Peyer's patch (tissue), 4 donors: Measurements from ENCODE around the gene TICRR. TPM values are rescaled to one million over a fixed set of nuclear protein-coding genes. Genes with fewer than 3 reads are reported as not detected.

Experiments
- DNase-seq, 3 donors: peaks; one replicate each; pipeline ENCODE4 v3.0.0-alpha.2; 2017 to 2019
- H3K27ac ChIP-seq, 4 donors: fragments of 200-600 bp; sonication (generic); one replicate each; pipeline ENCODE4 v1.5.1; 2016 to 2019
- H3K27me3 ChIP-seq, 2 donors: fragments of 200-600 bp; sonication (generic); one replicate each; pipeline ENCODE4 v1.5.1; 2019
- H3K36me3 ChIP-seq, 3 donors: fragments of 200-600 bp; sonication (generic); one replicate each; pipeline ENCODE4 v1.5.1; 2016 to 2019
- H3K4me1 ChIP-seq, 4 donors: fragments of 200-600 bp; sonication (generic); one replicate each; pipeline ENCODE4 v1.5.1; 2016 to 2019
- H3K4me3 ChIP-seq, 4 donors: fragments of 200-600 bp; sonication (generic); 1 replicate in 3 of 4; 2 replicates in 1 of 4; pipeline ENCODE4 v1.5.1; 2016 to 2019; ENCODE audit warnings: mild to moderate bottlenecking in 1 of 4
- H3K9me3 ChIP-seq, 4 donors: fragments of 200-600 bp; sonication (generic); one replicate each; pipeline ENCODE4 v1.5.1; 2016 to 2019; ENCODE audit warnings: mild to moderate bottlenecking in 1 of 4
- POLR2A ChIP-seq, 2 donors: fragments of 450-650 bp; IDR thresholded peaks; one replicate each; pipeline ENCODE4 v1.5.1; 2017; ENCODE audit warnings: antibody characterized with exemption in 2 of 2, mild to moderate bottlenecking in 2 of 2, moderate library complexity in 2 of 2
- total RNA-seq, 4 donors: library from RNA; depleted of rRNA; stranded (reverse); fragments of >200 nt; gene quantifications; one replicate each; pipeline ENCODE4 v1.1.0, GENCODE V29; 2016
- TF ChIP-seq, protein P1 (sequence below), 6 experiments: fragments of 450-650 bp in 4 of 6; fragments of 200-600 bp in 2 of 6; sonication (generic) in 1 of 6; IDR thresholded peaks; one replicate each; pipeline ENCODE4 v1.5.1; 2017 to 2019; ENCODE audit warnings: antibody characterized with exemption in 6 of 6, mild to moderate bottlenecking in 3 of 6, moderate library complexity in 1 of 6

TICRR gene
- total RNA-seq, 4 donors from 2014 or later, result 2.3 to 8.3 (median 3.2) TPM

- DNase-seq, result peak in 2 of 3 donors; percentile 30 to 32
- no peaks in the 10 kb centered on the region for H3K27me3 ChIP-seq
- no peaks in the 10 kb centered on the region for H3K9me3 ChIP-seq
- H3K27ac ChIP-seq, result no peak overlapping the region
- no peak overlapping the region for H3K4me3 ChIP-seq
- no peak for TF ChIP-seq POLR2A (IDR thresholded peaks at IDR 0.05)
- TF ChIP-seq, protein P1, sequence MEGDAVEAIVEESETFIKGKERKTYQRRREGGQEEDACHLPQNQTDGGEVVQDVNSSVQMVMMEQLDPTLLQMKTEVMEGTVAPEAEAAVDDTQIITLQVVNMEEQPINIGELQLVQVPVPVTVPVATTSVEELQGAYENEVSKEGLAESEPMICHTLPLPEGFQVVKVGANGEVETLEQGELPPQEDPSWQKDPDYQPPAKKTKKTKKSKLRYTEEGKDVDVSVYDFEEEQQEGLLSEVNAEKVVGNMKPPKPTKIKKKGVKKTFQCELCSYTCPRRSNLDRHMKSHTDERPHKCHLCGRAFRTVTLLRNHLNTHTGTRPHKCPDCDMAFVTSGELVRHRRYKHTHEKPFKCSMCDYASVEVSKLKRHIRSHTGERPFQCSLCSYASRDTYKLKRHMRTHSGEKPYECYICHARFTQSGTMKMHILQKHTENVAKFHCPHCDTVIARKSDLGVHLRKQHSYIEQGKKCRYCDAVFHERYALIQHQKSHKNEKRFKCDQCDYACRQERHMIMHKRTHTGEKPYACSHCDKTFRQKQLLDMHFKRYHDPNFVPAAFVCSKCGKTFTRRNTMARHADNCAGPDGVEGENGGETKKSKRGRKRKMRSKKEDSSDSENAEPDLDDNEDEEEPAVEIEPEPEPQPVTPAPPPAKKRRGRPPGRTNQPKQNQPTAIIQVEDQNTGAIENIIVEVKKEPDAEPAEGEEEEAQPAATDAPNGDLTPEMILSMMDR (IDR thresholded peaks at IDR 0.05), result no peak
- H3K36me3 ChIP-seq, result no peaks in the 10 kb centered on the region
- H3K4me1 ChIP-seq, result peaks cover 0 to 4% (median 0%) of the 10 kb centered on the region in 4 donors
Observed at GRCh38 chr15:89648106-89649012, 73.1 kb downstream of the TICRR start.

DNA sequence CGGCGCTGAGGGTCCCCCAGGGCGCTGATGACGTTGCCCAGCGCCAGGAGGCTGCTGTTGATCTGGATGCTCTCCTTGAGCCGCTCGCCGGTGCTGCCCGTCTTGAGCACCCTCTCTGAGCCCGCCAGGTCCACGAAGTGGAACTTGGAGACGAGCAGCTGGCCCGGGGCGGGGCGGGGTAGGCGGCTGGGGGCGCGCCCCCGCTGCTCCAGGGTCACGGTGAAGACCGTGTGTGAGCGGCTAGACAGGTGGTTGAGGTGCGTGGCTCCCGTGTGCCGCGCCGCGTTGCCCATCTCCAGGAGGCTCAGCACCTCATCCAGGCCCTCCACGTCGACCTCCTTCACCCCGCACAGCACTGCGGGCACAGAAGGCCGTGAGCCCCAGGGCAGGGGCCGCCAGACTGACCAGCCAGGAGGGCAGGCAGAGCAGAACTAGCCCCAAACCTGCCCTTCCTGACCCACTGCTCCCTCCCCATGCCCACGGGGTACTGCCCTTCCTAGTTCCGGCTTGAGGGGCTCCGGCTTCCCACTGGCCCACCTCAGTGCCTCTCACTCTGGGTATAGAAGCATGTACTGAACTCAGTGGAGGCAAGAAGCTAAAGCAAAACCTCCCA is 73.8 kb downstream of the TICRR start:
- no peak for TF ChIP-seq POLR2A (IDR thresholded peaks at IDR 0.05)
- TF ChIP-seq, protein P1 (IDR thresholded peaks at IDR 0.05), result no peak
- H3K27ac ChIP-seq, result no peak overlapping the region

GRCh38 chr15:89649716-89650115 is 74.4 kb downstream of the TICRR start:
- TF ChIP-seq, protein P1 (IDR thresholded peaks at IDR 0.05), result no peak
- TF ChIP-seq POLR2A (IDR thresholded peaks at IDR 0.05), result no peak
- Histone ChIP-seq H3K36me3 (no peaks in the 10 kb centered on the region), H3K4me1 (peaks cover 0 to 8% (median under 1%) of the 10 kb centered on the region in 4 donors), H3K9me3 (no peaks in the 10 kb centered on the region), H3K27me3 (peaks cover 0 to 3% of the 10 kb centered on the region in 2 donors), H3K27ac (no peak overlapping the region), H3K4me3 (no peak overlapping the region)
- peak in 2 of 3 donors; percentile 15 to 39 for DNase-seq

More for the DNA sequence above, 73.8 kb downstream of the TICRR start:
- DNase-seq, result peak in 2 of 3 donors; percentile 19 to 30
- H3K36me3 ChIP-seq, result no peaks in the 10 kb centered on the region
- peaks cover 0 to 4% (median 0%) of the 10 kb centered on the region in 4 donors for H3K4me1 ChIP-seq
- H3K27me3 ChIP-seq, result no peaks in the 10 kb centered on the region
- H3K9me3 ChIP-seq, result no peaks in the 10 kb centered on the region
- H3K4me3 ChIP-seq, result no peak overlapping the region

DNA sequence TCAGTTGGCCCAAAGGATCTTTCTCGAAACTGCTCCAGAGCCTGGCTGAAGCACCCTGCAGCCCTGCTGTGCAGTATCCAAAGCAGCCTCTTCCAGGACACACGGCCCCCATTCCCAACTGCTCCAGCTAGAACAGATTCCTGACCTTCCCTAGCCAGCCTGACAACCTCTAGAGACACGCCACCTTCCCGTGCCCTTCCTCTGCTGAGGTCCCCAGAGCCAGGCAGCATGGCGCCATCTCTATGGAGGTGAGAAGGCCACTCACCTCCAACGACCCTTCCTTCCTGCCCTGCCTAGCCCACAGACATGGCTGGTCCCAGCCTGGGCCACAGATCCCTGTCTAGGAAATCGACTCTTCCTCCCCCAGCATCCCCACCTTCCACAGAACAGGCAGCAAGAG is 76.9 kb downstream of the TICRR start:
- no peaks in the 10 kb centered on the region for H3K36me3 ChIP-seq
- no peak overlapping the region for H3K4me3 ChIP-seq
- H3K9me3 ChIP-seq, result no peaks in the 10 kb centered on the region
- H3K4me1 ChIP-seq, result peaks cover 0 to 17% (median 6%) of the 10 kb centered on the region in 4 donors
- TF ChIP-seq POLR2A (IDR thresholded peaks at IDR 0.05), result no peak
- TF ChIP-seq, protein P1 (IDR thresholded peaks at IDR 0.05), result no peak
- H3K27ac ChIP-seq, result no peak overlapping the region
- H3K27me3 ChIP-seq, result peaks cover 0 to 7% of the 10 kb centered on the region in 2 donors
- peak in 1 of 3 donors; percentile 28 for DNase-seq

DNA sequence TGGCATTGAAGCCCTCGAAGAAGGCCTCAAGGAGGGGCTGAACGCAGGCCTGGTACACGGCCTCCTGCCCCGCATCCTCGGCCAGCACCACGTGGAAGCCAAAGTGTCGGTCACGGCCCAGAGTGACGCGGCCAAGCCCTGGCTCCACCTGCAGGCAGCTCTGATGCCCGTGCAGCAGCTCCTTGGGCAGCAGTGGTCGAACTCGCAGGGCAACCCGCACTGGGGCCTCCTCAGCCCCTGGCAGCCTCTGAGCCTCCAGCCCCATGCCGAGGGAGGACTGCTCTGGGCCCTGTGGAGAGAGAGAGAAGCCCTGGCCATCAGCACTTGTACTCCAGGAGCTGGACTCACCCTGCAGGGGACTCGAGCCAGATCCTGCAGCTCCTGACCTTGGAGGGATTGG is 77.4 kb downstream of the TICRR start:
- Histone ChIP-seq H3K27ac (no peak overlapping the region), H3K36me3 (no peaks in the 10 kb centered on the region), H3K4me1 (peaks cover 0 to 13% (median 6%) of the 10 kb centered on the region in 4 donors), H3K9me3 (no peaks in the 10 kb centered on the region), H3K4me3 (no peak overlapping the region), H3K27me3 (peaks cover 0 to 7% of the 10 kb centered on the region in 2 donors)
- TF ChIP-seq, protein P1 (IDR thresholded peaks at IDR 0.05), result no peak
- no peak for TF ChIP-seq POLR2A (IDR thresholded peaks at IDR 0.05)
- peak in 1 of 3 donors; percentile 30 for DNase-seq
